ENCODE results near the gene CYBC1.

The CYBC1 gene

DNA sequence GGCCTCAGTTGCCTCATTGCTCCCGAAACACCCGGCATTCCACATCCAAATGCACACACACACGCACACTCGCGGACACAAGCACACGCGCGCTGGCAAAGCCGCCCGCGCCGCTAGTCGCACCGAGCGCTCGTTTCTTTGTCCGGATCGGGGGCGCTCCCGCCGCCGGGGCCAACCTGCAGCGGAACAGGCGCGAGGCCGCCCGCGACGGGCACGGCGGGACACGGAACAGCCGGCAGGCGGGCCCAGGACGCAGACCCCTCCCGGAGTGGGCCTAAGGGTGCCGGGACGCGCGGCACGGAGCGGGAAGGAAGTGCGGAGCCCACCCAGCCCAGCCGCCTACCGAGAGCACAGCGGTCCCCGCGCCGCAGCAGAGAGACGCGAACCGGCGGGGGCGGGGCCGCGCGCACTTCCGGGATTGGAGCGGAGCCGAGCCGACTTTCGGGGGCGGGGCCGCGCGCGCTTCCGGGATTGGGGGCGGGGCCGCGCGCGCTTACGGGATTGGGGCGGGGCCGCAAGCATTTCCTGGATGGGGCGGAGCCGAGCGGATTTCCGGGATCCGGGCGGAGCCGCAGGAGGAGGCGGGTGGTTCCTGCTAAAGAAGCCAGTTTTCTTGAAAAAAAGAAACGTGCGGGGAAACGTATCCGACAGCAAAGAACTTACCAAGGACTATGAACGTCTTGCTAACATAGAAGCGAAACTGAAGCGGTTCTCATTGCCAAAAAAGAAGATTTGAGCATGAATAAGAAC lies at the start of gene CYBC1:
TSS of gene CYBC1 (minus strand) at position 396 of the 750 bp plus-strand sequence. CDS start 1,498 bp downstream, outside the sequence.
- peak within 1 kb of the TSS; percentile 69 for H3K27ac ChIP-seq (ENCODE audit: extremely low read depth, low read depth, low read length)
- ChIA-PET POLR2A (interaction anchor here (0.6 kb wide), 1 partner anchor 424 kb away, joined by 3 read pairs; no protein-coding TSS in a partner anchor), CTCF (no interaction called here)
- H3K36me3 ChIP-seq (ENCODE audit: control insufficient read depth in 2 of 2, insufficient read depth in 1 of 2, low read length in 2 of 2), result peaks cover 0 to 12% of the 10 kb centered on the region in 2 experiments; a peak in 1 of 3 replicates
- no peaks in the 10 kb centered on the region for H3K9me3 ChIP-seq (ENCODE audit: control insufficient read depth, insufficient read depth, low read depth, low read length)
- H3K4me3 ChIP-seq (ENCODE audit: low read depth, low read length), result peak within 1 kb of the TSS; percentile 82
- peaks cover 4% of the 10 kb centered on the region; the same call in 1 of the 2 replicates for H3K4me1 ChIP-seq (ENCODE audit: control insufficient read depth, insufficient read depth, low read length)
- TF ChIP-seq SETDB1 (IDR thresholded peaks at IDR 0.05; ENCODE audit: insufficient read length, low read length) (no peak), ZBTB26 (tag by site-specific recombination; optimal IDR thresholded peaks at IDR 0.05) (peak; percentile 99), ZNF155 (tag by site-specific recombination; IDR thresholded peaks at IDR 0.05) (no peak), REPIN1 (tag by site-specific recombination; IDR thresholded peaks at IDR 0.05; ENCODE audit: low read depth) (peak; percentile 46; the same call in 1 of the 2 replicates), ZNF175 (tag by site-specific recombination; IDR thresholded peaks at IDR 0.05) (no peak), ZNF645 (tag by site-specific recombination; IDR thresholded peaks at IDR 0.05) (no peak), ZEB2 (tag by site-specific recombination; IDR thresholded peaks at IDR 0.05) (0 out of 2 replicates have a peak, but pooled peaks have one; percentile 42), ZNF518A (tag by site-specific recombination; conservative IDR thresholded peaks at IDR 0.05; ENCODE audit: low read depth) (peak; percentile 43; the same call in 1 of the 2 replicates), ZNF501 (tag by site-specific recombination; IDR thresholded peaks at IDR 0.05) (no peak), ZNF416 (tag by site-specific recombination; IDR thresholded peaks at IDR 0.05) (no peak), HOXC10 (CRISPR knock-in tag; IDR thresholded peaks at IDR 0.05) (peak; percentile 49; the same call in 1 of the 2 replicates), KLF16 (tag by site-specific recombination; IDR thresholded peaks at IDR 0.05) (peak; percentile 71; the same call in 1 of the 2 replicates), CTCF (tag by site-specific recombination; IDR thresholded peaks at IDR 0.05) (peak; percentile 43; the same call in 1 of the 2 replicates), SP3 (tag by site-specific recombination; IDR thresholded peaks at IDR 0.05) (peak; percentile 97), ZNF76 (tag by site-specific recombination; IDR thresholded peaks at IDR 0.05; ENCODE audit: borderline replicate concordance, low read depth) (peak; percentile 80), RBAK (tag by site-specific recombination; IDR thresholded peaks at IDR 0.05) (no peak), ZNF362 (tag by site-specific recombination; IDR thresholded peaks at IDR 0.05) (peak; percentile 31; the same call in 1 of the 2 replicates), EGR2 (tag by site-specific recombination; IDR thresholded peaks at IDR 0.05; ENCODE audit: low read depth) (peak; percentile 36; the same call in 1 of the 2 replicates), IKZF3 (tag by site-specific recombination; IDR thresholded peaks at IDR 0.05) (peak; percentile 63), SP7 (tag by site-specific recombination; IDR thresholded peaks at IDR 0.05) (peak; percentile 32; the same call in 1 of the 2 replicates), ZXDB (tag by site-specific recombination; IDR thresholded peaks at IDR 0.05) (no peak), KLF9 (tag by site-specific recombination; IDR thresholded peaks at IDR 0.05; ENCODE audit: low read depth) (peak; percentile 98)
- TF ChIP-seq, protein P1, sequence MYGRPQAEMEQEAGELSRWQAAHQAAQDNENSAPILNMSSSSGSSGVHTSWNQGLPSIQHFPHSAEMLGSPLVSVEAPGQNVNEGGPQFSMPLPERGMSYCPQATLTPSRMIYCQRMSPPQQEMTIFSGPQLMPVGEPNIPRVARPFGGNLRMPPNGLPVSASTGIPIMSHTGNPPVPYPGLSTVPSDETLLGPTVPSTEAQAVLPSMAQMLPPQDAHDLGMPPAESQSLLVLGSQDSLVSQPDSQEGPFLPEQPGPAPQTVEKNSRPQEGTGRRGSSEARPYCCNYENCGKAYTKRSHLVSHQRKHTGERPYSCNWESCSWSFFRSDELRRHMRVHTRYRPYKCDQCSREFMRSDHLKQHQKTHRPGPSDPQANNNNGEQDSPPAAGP (tag by site-specific recombination; IDR thresholded peaks at IDR 0.05), result 0 out of 2 replicates have a peak, but pooled peaks have one; percentile 37
- TF ChIP-seq, protein P2, sequence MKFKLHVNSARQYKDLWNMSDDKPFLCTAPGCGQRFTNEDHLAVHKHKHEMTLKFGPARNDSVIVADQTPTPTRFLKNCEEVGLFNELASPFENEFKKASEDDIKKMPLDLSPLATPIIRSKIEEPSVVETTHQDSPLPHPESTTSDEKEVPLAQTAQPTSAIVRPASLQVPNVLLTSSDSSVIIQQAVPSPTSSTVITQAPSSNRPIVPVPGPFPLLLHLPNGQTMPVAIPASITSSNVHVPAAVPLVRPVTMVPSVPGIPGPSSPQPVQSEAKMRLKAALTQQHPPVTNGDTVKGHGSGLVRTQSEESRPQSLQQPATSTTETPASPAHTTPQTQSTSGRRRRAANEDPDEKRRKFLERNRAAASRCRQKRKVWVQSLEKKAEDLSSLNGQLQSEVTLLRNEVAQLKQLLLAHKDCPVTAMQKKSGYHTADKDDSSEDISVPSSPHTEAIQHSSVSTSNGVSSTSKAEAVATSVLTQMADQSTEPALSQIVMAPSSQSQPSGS (tag by site-specific recombination; IDR thresholded peaks at IDR 0.05; ENCODE audit: low read depth), result no peak
